Heart left ventricle (tissue), 16 donors: Measurements from ENCODE around the gene CDON. TPM values are rescaled to one million over a fixed set of nuclear protein-coding genes. Genes with fewer than 3 reads are reported as not detected.

Experiments used
- ATAC-seq, 4 donors: fragments of 200-7000 bp; cut with Tn5 transposase; one replicate each; pipeline ENCODE4 v1.9.1; 2020 to 2022; ENCODE audit warnings: moderate library complexity in 4 of 4, mild to moderate bottlenecking in 3 of 4, moderate number of reproducible peaks in 1 of 4
- DNase-seq, 5 donors: peaks; one replicate each; pipeline ENCODE4 v3.0.0-alpha.2; 2020
- H3K27ac ChIP-seq, 12 donors: fragments of 200-600 bp; sonication (generic) in 4 of 12; one replicate each; pipeline versions ENCODE4 v1.5.0 to v1.8.0; 2016 to 2022; ENCODE audit warnings: mild to moderate bottlenecking in 2 of 12
- H3K27me3 ChIP-seq, 9 donors: fragments of 200-600 bp; sonication (generic) in 2 of 9; one replicate each; pipeline versions ENCODE4 v1.5.1 to v1.8.0; 2016 to 2022; ENCODE audit warnings: mild to moderate bottlenecking in 3 of 9
- H3K36me3 ChIP-seq, 9 donors: fragments of 200-600 bp; sonication (generic) in 2 of 9; one replicate each; pipeline versions ENCODE4 v1.5.0 to v1.8.0; 2018 to 2022; ENCODE audit warnings: mild to moderate bottlenecking in 2 of 9
- H3K4me1 ChIP-seq, 12 donors: fragments of 200-600 bp; sonication (generic) in 4 of 12; one replicate each; pipeline versions ENCODE4 v1.5.0 to v1.8.0; 2016 to 2022; ENCODE audit warnings: mild to moderate bottlenecking in 3 of 12
- H3K4me3 ChIP-seq, 12 donors: fragments of 200-600 bp; sonication (generic) in 4 of 12; one replicate each; pipeline versions ENCODE4 v1.5.0 to v1.8.0; 2017 to 2022; ENCODE audit warnings: mild to moderate bottlenecking in 9 of 12, moderate library complexity in 4 of 12
- H3K9me3 ChIP-seq, 12 donors: fragments of 200-600 bp; sonication (generic) in 4 of 12; one replicate each; pipeline versions ENCODE4 v1.5.0 to v1.8.0; 2016 to 2022; ENCODE audit warnings: mild to moderate bottlenecking in 1 of 12
- CTCF ChIP-seq, 12 donors: fragments of 200-600 bp; sonication (generic) in 4 of 12; IDR thresholded peaks; one replicate each; pipeline versions ENCODE4 v1.5.0 to v1.8.0; 2018 to 2022; ENCODE audit warnings: antibody characterized with exemption in 12 of 12, mild to moderate bottlenecking in 5 of 12
- POLR2A ChIP-seq, 2 donors: fragments of 450-650 bp; IDR thresholded peaks; one replicate each; pipeline ENCODE4 v1.6.1; 2017; ENCODE audit warnings: antibody characterized with exemption in 2 of 2, mild to moderate bottlenecking in 2 of 2, moderate library complexity in 2 of 2
- WGBS, 4 donors: extraction: QIAGEN DNeasy Blood & Tissue Kit in 2 of 4; methylation state at CpG; one replicate each; pipeline versions ENCODE4 v1.1.5 to v1.1.7; 2013 to 2018; 5-methylcytosine and 5-hydroxymethylcytosine counted together
- intact Hi-C, 10 donors: fragments of 100-400 bp; cut with DNase I; formaldehyde crosslinking; loops; one replicate each; pipeline versions ENCODE4 v1.11.1 to v1.14.2; 2022
- polyA plus RNA-seq, 2 donors: library from polyadenylated mRNA; stranded (reverse); fragments of 200-250 nt; gene quantifications; one replicate each; pipeline ENCODE4 v1.2.3, GENCODE V29; 2013
- total RNA-seq, 9 donors: library from RNA; depleted of rRNA in 2 of 9; stranded (reverse); fragments of >200 nt in 2 of 9; fragmentation: NEBNext Ultra II Directional in 3 of 9; extraction: Animal tissue kit (Norgen Biotek cat#: 25700) in 3 of 9; gene quantifications; one replicate each; pipeline versions ENCODE4 v1.1.0 to v1.2.4, GENCODE V29; 2016 to 2023
- donor health status: ischemic (EF 13 %, LVEDD 7.1; RV severe dilation, severe dysfunction).
- donor health status: healthy with polysubstance abuse.
- donor health status: DM: no; HTN: yes; CAD: no.
- donor health status: DM: no; HTN: no; CAD: no.
- donor health status: ischemic (EF 25% LVEDD 6.9; RV normal size, moderate dysfunction).
- donor health status: ischemic (EF 25% LVEDD 5.7; RV mildly dilated, moderate dysfunction).
- donor health status: healthy.
- donor health status: DM: yes; HTN: yes; CAD: no.
- donor health status: ischemic (EF 35%, LVEDD 5.7; RV mildly dilated, moderate dysfunction).
- donor health status: nonischemic (EF 11% LVEDD 7.7; RV severe dilation, severe dysfunction).
- donor health status: DM: yes; HTN: yes; CAD: no.
- donor health status: PGD.
- donor health status: ischemic (EF 29% LVEDD 5.4; RV normal size, mild dysfunction).
- donor health status: nonischemic (EF 23%, LVEDD 6.1; RV moderate dilation, normal function).

The CDON gene
- total and polyA plus RNA-seq, 11 donors: 1.2 to 51.5 (median 7.3) TPM

- peak overlapping the region in 7 of 12 donors; percentile 37 to 68 (median 65) for H3K27ac ChIP-seq
- TF ChIP-seq CTCF (IDR thresholded peaks at IDR 0.05) (no peak), POLR2A (IDR thresholded peaks at IDR 0.05) (no peak)
- DNase-seq (no peak), ATAC-seq (peak in 2 of 4 donors; percentile 6 to 38)
- no peak overlapping the region for H3K4me3 ChIP-seq
- 50 to 68% (median 60%) methylated on average over 4 of the region's 4 CpGs for WGBS, 4 donors
- peaks cover 0 to 32% (median 11%) of the 10 kb centered on the region in 12 donors for H3K4me1 ChIP-seq
- no peaks in the 10 kb centered on the region for H3K27me3 ChIP-seq
- H3K36me3 ChIP-seq: no peaks in the 10 kb centered on the region
- intact Hi-C loops: loop anchor here in 6 of 10 donors (5.0 to 10.0 kb wide), 3 partner anchors 114 to 251 kb away; partner anchors contain the start of gene CDON (in 1 of the 6)
- no peaks in the 10 kb centered on the region for H3K9me3 ChIP-seq
Observed at GRCh38 chr11:125941267-125941618, 121.4 kb downstream of the CDON start.

- H3K4me1 ChIP-seq: peaks cover 0 to 32% (median 11%) of the 10 kb centered on the region in 12 donors
- no peak overlapping the region for H3K4me3 ChIP-seq
- intact Hi-C loops: loop anchor here in 6 of 10 donors (5.0 to 10.0 kb wide), 3 partner anchors 115 to 252 kb away; partner anchors contain the start of gene CDON (in 1 of the 6)
- DNase-seq: no peak
- H3K9me3 ChIP-seq: no peaks in the 10 kb centered on the region
- H3K36me3 ChIP-seq: no peaks in the 10 kb centered on the region
- TF ChIP-seq CTCF (IDR thresholded peaks at IDR 0.05) (no peak), POLR2A (IDR thresholded peaks at IDR 0.05) (no peak)
- WGBS, 4 donors: 96 to 97% (median 97%) methylated on average over 4 of the region's 4 CpGs
- ATAC-seq: no peak
- H3K27me3 ChIP-seq: no peaks in the 10 kb centered on the region
- no peak overlapping the region for H3K27ac ChIP-seq
Observed at GRCh38 chr11:125940145-125940544, 122.5 kb downstream of the CDON start.

DNA sequence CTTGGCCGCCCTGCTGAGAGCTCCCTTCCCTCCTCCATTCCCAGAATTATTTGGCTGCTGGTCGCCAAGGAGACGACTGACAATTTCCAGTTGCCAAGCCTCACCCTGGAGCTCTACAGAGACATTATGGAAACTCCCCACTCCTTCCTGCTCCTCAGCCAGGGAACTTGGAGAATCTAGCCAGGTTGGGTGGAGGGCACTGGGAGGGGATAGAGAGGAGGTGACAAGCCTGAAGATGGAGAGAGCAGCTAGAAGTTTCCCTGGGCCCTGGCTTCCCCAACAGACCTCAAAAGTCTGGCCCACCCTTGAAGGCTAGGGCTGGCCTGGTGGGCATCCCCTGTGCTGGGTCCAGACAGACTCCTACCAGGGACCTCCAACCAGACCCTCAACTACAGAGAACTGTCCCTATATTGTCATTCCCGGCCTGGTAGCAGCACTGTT, 123.6 kb downstream of the CDON start:
- Histone ChIP-seq H3K9me3 (no peaks in the 10 kb centered on the region), H3K36me3 (no peaks in the 10 kb centered on the region), H3K4me1 (peaks cover 0 to 32% (median 11%) of the 10 kb centered on the region in 12 donors), H3K27ac (no peak overlapping the region), H3K4me3 (no peak overlapping the region), H3K27me3 (no peaks in the 10 kb centered on the region)
- DNase-seq: no peak
- intact Hi-C loops: no loop called here
- TF ChIP-seq CTCF (IDR thresholded peaks at IDR 0.05): no peak
- no peak for TF ChIP-seq POLR2A (IDR thresholded peaks at IDR 0.05)
- peak in 1 of 4 donors; percentile 40 for ATAC-seq
- 31 to 61% (median 48%) methylated on average over 4 of the region's 4 CpGs for WGBS, 4 donors

DNA sequence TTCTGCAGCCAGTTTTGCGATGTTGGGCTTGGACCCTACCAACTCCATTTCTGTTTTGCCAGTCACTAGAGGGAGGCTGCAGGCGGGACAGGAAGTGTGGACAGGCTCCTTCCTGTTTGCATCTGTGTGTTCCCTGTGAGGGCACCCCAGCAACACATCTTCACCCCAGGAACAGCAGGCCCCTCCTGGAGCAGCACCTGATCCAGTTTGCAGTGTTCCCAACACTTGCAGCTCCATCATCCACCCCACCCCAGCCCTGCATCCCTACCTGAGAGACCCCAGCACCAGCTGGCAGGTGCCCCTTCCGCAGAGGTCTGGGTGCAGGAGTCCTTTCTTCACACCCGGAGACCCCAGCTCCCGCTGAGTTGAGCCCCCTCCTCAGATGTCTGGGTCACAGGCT, 124.2 kb downstream of the CDON start:
- Histone ChIP-seq H3K9me3 (no peaks in the 10 kb centered on the region), H3K27me3 (no peaks in the 10 kb centered on the region), H3K27ac (no peak overlapping the region), H3K4me1 (peaks cover 0 to 32% (median 11%) of the 10 kb centered on the region in 12 donors), H3K4me3 (no peak overlapping the region), H3K36me3 (no peaks in the 10 kb centered on the region)
- 89 to 92% (median 90%) methylated on average over 5 of the region's 5 CpGs for WGBS, 4 donors
- intact Hi-C loops: no loop called here
- TF ChIP-seq POLR2A (IDR thresholded peaks at IDR 0.05): no peak
- no peak for TF ChIP-seq CTCF (IDR thresholded peaks at IDR 0.05)
- DNase-seq (no peak), ATAC-seq (no peak)
